ENCODE data around the gene ZBTB46. TPM values are rescaled to one million over a fixed set of nuclear protein-coding genes. Genes with fewer than 3 reads are reported as not detected.

The ZBTB46 gene
- total and polyA plus RNA-seq, 10 donors: 3.6 to 76.5 (median 32.1) TPM

DNA sequence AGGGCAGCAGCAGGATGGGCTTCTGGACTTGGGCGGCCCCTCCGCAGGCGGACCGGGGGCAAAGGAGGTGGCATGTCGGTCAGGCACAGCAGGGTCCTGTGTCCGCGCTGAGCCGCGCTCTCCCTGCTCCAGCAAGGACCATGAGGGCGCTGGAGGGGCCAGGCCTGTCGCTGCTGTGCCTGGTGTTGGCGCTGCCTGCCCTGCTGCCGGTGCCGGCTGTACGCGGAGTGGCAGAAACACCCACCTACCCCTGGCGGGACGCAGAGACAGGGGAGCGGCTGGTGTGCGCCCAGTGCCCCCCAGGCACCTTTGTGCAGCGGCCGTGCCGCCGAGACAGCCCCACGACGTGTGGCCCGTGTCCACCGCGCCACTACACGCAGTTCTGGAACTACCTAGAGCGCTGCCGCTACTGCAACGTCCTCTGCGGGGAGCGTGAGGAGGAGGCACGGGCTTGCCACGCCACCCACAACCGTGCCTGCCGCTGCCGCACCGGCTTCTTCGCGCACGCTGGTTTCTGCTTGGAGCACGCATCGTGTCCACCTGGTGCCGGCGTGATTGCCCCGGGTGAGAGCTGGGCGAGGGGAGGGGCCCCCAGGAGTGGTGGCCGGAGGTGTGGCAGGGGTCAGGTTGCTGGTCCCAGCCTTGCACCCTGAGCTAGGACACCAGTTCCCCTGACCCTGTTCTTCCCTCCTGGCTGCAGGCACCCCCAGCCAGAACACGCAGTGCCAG is 134.3 kb downstream of the ZBTB46 start, which contains the start of gene TNFRSF6B:
TSS of gene TNFRSF6B (plus strand) at position 25 of the 729 bp plus-strand sequence. CDS start at position 141, 116 bp downstream.
- 10 to 23% (median 14%) methylated on average over 3 to 52 of the region's 52 CpGs for WGBS, 5 donors
- Histone ChIP-seq H3K9me3 (no peaks in the 10 kb centered on the region), H3K4me1 (peaks cover 34 to 84% (median 60%) of the 10 kb centered on the region in 6 donors), H3K4me3 (peak within 1 kb of the TSS in 7 of 8 donors; percentile 27 to 63 (median 42)), H3K27me3 (replicated peaks in 1 of 7) (peaks cover 0 to 7% (median 0%) of the 10 kb centered on the region in 7 donors), H3K27ac (peak within 1 kb of the TSS; percentile 26 to 77 (median 70)), H3K36me3 (peaks cover 0 to 69% (median 19%) of the 10 kb centered on the region in 6 donors)
- TF ChIP-seq POLR2AphosphoS5 (IDR thresholded peaks at IDR 0.05): peak; percentile 64 to 86 (median 71)
- TF ChIP-seq POLR2A (IDR thresholded peaks at IDR 0.05): no peak
- intact Hi-C loops (cut with DNase I; ENCODE audit: low total_unique reads): no loop called here
- peak; percentile 81 for DNase-seq

GRCh38 chr20:63696306-63696627 is 134.8 kb downstream of the ZBTB46 start:
- Histone ChIP-seq H3K27me3 (replicated peaks in 1 of 7) (peaks cover 0 to 7% (median 0%) of the 10 kb centered on the region in 7 donors), H3K27ac (peak overlapping the region; percentile 20 to 77 (median 70)), H3K9me3 (no peaks in the 10 kb centered on the region), H3K4me1 (peaks cover 34 to 85% (median 63%) of the 10 kb centered on the region in 6 donors), H3K36me3 (peaks cover 0 to 65% (median 19%) of the 10 kb centered on the region in 6 donors), H3K4me3 (peak overlapping the region in 7 of 8 donors; percentile 27 to 63 (median 42))
- TF ChIP-seq, protein P1, sequence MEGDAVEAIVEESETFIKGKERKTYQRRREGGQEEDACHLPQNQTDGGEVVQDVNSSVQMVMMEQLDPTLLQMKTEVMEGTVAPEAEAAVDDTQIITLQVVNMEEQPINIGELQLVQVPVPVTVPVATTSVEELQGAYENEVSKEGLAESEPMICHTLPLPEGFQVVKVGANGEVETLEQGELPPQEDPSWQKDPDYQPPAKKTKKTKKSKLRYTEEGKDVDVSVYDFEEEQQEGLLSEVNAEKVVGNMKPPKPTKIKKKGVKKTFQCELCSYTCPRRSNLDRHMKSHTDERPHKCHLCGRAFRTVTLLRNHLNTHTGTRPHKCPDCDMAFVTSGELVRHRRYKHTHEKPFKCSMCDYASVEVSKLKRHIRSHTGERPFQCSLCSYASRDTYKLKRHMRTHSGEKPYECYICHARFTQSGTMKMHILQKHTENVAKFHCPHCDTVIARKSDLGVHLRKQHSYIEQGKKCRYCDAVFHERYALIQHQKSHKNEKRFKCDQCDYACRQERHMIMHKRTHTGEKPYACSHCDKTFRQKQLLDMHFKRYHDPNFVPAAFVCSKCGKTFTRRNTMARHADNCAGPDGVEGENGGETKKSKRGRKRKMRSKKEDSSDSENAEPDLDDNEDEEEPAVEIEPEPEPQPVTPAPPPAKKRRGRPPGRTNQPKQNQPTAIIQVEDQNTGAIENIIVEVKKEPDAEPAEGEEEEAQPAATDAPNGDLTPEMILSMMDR (IDR thresholded peaks at IDR 0.05 in 8 of 11, conservative IDR thresholded peaks at IDR 0.05 in 3 of 11): no peak
- TF ChIP-seq POLR2A (IDR thresholded peaks at IDR 0.05) (no peak), POLR2AphosphoS5 (IDR thresholded peaks at IDR 0.05) (peak in 2 of 3 donors; percentile 21 to 37)
- peak; percentile 88 for DNase-seq
- intact Hi-C loops (cut with DNase I; ENCODE audit: low total_unique reads): no loop called here
- WGBS, 5 donors: 5 to 23% (median 13%) methylated on average over 3 to 6 of the region's 6 CpGs; no CpG with 5 or more reads in 1 of the 5 donors

DNA sequence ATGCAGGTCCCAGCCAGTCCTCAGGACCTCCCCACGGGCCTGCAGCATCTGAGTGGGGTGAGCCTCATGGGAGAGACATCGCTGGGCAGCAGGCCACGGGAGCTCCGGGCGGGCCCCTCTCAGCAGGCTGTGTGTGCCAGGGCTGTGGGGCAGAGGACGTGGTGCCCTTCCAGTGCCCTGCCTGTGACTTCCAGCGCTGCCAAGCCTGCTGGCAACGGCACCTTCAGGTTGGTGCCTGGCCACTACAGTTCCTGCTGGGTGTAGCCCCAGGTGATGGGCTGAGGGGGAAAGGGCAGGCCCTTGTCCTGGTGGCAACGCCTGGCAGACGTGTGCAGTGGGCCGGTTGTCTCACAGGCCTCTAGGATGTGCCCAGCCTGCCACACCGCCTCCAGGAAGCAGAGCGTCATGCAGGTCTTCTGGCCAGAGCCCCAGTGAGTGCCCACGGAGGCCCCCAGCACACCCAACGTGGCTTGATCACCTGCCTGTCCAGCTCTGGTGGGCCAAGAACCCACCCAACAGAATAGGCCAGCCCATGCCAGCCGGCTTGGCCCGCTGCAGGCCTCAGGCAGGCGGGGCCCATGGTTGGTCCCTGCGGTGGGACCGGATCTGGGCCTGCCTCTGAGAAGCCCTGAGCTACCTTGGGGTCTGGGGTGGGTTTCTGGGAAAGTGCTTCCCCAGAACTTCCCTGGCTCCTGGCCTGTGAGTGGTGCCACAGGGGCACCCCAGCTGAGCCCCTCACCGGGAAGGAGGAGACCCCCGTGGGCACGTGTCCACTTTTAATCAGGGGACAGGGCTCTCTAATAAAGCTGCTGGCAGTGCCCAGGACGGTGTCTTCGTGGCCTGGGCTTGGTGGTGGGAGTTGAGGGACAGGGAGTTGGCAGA is 135.4 kb downstream of the ZBTB46 start:
- DNase-seq: no peak
- peak overlapping the region in 1 of 8 donors; percentile 63 for H3K4me3 ChIP-seq
- no peaks in the 10 kb centered on the region for H3K9me3 ChIP-seq
- H3K27ac ChIP-seq: peak overlapping the region; percentile 26 to 77 (median 70)
- H3K4me1 ChIP-seq: peaks cover 34 to 85% (median 65%) of the 10 kb centered on the region in 6 donors
- intact Hi-C loops (cut with DNase I; ENCODE audit: low total_unique reads): no loop called here
- peaks cover 0 to 7% (median 0%) of the 10 kb centered on the region in 7 donors for H3K27me3 ChIP-seq (replicated peaks in 1 of 7)
- TF ChIP-seq POLR2A (IDR thresholded peaks at IDR 0.05) (no peak), POLR2AphosphoS5 (IDR thresholded peaks at IDR 0.05) (peak; percentile 11 to 74 (median 42))
- TF ChIP-seq, protein P1 (IDR thresholded peaks at IDR 0.05 in 8 of 11, conservative IDR thresholded peaks at IDR 0.05 in 3 of 11): no peak
- WGBS, 5 donors: 74 to 87% (median 80%) methylated on average over 18 to 25 of the region's 25 CpGs
- H3K36me3 ChIP-seq: peaks cover 0 to 60% (median 19%) of the 10 kb centered on the region in 6 donors

GRCh38 chr20:63694584-63695423 is 136.3 kb downstream of the ZBTB46 start:
- TF ChIP-seq POLR2AphosphoS5 (IDR thresholded peaks at IDR 0.05) (peak in 1 of 3 donors; percentile 35), POLR2A (IDR thresholded peaks at IDR 0.05) (no peak)
- no peak overlapping the region for H3K4me3 ChIP-seq
- WGBS, 5 donors: 94 to 98% (median 95%) methylated on average over 14 to 37 of the region's 37 CpGs
- H3K4me1 ChIP-seq: peaks cover 34 to 85% (median 64%) of the 10 kb centered on the region in 6 donors
- intact Hi-C loops (cut with DNase I; ENCODE audit: low total_unique reads): no loop called here
- H3K27me3 ChIP-seq (replicated peaks in 1 of 7): peaks cover 0 to 7% (median 0%) of the 10 kb centered on the region in 7 donors
- H3K9me3 ChIP-seq: no peaks in the 10 kb centered on the region
- peak; percentile 75 for DNase-seq
- H3K36me3 ChIP-seq: peaks cover 0 to 60% (median 11%) of the 10 kb centered on the region in 6 donors
- peak overlapping the region in 1 of 8 donors; percentile 22 for H3K27ac ChIP-seq

Measured in spleen (tissue), 11 donors.